Epithelial cell of alveolus of lung (primary cell): ENCODE measurements around the gene NXT2. TPM values are rescaled to one million over a fixed set of nuclear protein-coding genes. Genes with fewer than 3 reads are reported as not detected.

Source experiments
- total RNA-seq: library from RNA; depleted of rRNA; stranded (reverse); fragments of >200 nt; gene quantifications from 2 replicates; pipeline ENCODE4 v1.2.1, GENCODE V29; 2015

Gene NXT2
- 10.0 and 12.1 TPM in 2 replicates for total RNA-seq

DNA sequence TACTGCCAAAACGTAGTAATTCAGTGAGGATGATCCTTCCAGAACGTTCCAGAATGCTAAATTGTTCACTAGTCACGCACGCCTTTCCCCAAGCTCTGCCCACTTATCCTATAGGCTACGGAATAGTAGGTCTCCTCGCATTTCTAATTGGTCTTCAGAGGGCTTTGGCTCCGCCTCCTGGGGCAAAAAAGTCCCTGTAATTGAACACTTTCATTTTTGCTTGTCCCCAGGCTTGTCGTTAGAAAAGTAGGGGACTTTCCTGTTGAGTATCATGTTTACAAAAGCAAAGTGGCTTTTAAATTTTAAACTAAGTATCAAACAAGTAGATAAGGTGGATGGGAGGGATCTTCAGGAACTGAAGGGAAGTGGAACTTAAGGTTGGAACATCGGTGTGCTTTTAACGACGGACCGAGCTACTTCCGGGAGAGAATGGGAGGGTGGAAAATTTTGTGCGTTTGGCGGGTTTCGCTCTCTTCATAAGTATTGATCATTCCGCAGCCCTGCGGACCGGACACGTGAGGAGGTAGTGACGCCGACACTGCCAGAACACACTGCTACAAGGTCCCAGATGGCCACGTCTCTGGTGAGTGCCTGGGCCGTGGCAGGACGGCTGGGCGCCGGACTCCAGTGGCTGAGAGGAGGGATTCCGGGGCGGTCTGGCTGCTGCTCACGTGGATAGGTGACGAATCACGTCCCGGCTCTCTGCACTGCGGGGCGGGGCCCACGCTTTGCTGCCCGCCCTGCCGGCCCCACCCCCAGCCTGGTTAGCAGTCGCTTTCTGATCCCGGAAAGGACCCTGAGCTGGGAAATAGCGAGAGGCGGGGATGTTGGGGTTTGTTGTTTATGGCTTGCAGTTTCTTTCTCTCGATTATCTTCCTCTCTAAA, at the start of gene NXT2:
Gene NXT2, plus strand, starts transcription at position 406 of the 885 bp plus-strand sequence. Its CDS starts 163 bp downstream, at position 569.

Other genes starting within 250 kb of the NXT2 start
- gene GUCY2F, start 54.8 kb upstream of the NXT2 start, total RNA-seq, result under 0.01 TPM in 1 of 2 replicates, not detected in the other
- gene KCNE5, start 88.3 kb downstream of the NXT2 start, total RNA-seq, result 0.52 and 0.96 TPM in 2 replicates
- gene ACSL4, start 196.4 kb downstream of the NXT2 start, total RNA-seq, result 89.1 and 124 TPM in 2 replicates